Dermis blood vessel endothelial cell (primary cell): Measurements from ENCODE around the gene NFKBIE. TPM values are rescaled to one million over a fixed set of nuclear protein-coding genes. Genes with fewer than 3 reads are reported as not detected.

Experiments used
- DNase-seq: peaks from one replicate; pipeline ENCODE4 v3.0.0; 2010
- total RNA-seq: library from RNA; depleted of rRNA; stranded (reverse); fragments of >200 nt; gene quantifications from 2 replicates; pipeline ENCODE4 v1.2.3, GENCODE V29; 2014

NFKBIE gene
- total RNA-seq, 1 donor from 2014 or later, result 41.7 TPM

DNA sequence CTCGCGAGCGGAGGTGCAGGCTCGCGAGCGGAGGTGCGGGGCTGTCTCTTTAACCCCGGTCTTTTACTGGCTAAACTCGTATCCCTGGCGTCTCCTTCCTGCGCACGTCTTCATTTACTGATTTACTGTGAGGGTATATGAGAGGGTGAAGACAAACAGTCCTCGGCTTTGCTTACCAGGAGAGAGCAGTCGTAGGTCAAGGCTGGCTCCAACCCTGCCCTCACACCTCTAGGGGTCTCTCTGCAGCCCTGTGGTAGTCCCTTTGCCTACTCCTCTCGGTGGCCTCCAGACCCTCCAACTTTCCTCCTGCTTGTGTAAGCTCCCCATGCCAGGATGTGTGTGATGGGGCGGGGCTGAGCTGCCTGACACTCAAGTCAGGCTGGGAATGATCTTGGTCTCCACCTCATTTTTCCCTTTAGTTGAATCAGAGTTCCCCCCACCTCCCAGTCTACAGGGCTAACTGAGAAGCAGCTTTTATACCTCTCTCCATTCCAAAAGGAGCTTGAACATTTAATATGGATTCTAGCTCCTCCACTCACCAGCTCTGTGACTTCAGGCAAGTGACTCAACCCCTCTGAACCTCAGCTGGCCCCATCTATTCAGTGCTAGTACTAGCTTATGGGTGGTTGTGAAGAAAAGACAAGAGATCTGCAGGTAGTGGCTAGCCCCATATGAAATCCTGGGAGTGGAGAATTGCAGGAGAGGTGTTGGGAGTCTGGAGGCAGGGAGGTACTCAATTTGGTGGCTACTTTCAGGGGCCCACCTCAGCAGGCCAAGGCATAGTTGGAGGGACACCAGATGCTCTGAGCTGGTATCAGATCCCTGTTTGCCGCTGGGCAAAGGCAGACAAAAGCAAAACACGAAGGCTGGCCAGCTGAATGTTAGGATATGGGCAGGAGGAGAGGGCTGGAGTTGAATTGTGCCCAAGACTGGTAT lies 41.1 kb downstream of the NFKBIE start:
- DNase-seq, result peak; percentile 56

DNA sequence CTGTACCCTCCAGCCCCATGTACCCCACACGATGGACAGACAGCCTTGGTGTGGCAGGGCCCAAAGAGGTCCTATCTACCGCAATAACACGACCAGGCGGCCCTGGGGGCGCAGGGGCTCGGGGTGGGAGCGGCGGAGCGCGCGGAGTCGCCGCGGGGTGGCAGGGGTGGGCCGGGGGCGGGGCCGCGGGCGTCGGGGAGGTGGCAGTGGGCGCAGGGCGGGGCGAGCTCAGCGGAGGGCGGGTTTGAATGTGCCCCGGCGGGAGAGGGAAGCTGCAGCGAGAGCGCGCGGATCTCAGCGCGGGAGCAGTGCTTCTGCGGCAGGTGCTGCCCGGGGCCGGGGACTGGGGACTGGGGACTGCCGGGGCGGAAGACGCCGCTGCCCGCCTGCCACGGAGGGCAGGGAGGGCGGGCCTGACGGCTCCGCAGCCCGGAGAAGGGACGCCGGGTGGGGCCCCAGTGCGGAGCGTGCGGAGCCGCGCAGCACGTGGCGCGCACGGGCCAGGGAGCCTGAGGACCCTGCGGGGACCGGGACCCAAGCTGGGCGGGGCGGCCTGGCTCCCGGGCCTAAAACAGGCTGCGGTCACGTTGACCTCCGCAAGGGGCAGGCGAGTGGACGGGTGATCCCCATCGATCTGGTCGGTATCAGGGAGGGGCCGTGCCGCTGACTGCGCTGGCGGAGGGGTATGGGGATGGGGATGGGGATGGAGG lies 41.9 kb downstream of the NFKBIE start, which contains the start of gene SLC29A1:
SLC29A1 (plus strand) TSS at position 277 of the 710 bp plus-strand sequence. CDS start 3,719 bp downstream, outside the sequence.
- DNase-seq, result peak; percentile 76

DNA sequence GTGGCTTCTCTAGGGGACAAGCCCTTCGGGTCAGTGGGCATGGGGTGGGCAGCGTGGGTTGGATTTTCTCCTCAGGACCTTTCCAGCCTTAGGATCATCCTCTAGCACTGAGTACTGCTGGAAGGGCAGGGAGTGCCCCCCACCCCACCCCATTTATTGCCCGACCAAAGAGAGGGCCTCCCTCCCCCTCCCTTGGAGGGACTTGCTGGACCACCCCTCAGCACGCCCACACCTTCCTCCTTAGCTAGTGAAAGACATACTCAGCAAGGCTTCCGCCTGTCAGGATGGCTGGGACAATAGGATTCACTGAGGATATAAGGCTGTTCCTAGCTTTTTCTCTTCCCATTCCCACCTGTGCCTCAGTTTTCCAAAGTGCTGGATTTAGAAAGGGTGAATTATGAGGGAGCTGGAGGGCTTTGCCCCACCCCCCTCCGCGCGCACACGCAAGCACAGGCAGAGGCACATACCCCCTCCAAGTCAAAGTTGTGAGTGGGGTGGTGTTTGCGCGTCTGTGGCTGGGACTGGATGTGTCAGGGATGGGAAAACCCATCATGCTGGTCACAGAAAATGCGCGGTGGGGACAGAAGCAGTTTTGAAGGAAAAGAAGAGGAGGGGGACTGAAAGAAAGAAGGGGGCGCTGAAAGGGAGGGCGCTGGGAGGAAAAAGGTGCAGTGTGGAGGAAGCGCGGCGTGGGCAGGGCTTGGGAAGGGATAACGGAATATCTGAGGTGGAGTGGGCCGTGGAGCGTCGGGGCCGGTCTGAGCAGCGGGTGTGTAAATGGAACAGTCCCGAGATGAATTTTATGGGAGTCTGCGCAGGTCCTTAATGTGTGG lies 42.6 kb downstream of the NFKBIE start:
- peak; percentile 50 for DNase-seq

DNA sequence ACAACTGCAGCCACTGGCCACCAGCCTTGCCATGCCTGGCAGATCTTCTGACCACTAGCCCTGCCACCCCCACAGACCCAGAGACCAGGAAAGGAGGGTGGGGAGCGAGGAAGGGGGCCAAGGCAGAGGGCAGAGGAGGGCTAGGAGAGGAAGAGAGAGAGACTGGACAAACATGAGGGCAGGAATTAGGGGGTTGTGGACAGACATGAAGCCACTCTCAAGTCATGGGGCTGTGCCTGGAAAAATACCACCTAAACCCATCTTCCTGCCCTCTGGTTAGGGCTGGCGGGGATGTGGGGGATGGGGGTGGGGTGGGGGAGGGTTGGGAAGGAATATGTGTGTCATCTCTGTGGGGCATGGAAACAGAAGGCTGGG lies 43.4 kb downstream of the NFKBIE start:
- DNase-seq, result no peak

DNA sequence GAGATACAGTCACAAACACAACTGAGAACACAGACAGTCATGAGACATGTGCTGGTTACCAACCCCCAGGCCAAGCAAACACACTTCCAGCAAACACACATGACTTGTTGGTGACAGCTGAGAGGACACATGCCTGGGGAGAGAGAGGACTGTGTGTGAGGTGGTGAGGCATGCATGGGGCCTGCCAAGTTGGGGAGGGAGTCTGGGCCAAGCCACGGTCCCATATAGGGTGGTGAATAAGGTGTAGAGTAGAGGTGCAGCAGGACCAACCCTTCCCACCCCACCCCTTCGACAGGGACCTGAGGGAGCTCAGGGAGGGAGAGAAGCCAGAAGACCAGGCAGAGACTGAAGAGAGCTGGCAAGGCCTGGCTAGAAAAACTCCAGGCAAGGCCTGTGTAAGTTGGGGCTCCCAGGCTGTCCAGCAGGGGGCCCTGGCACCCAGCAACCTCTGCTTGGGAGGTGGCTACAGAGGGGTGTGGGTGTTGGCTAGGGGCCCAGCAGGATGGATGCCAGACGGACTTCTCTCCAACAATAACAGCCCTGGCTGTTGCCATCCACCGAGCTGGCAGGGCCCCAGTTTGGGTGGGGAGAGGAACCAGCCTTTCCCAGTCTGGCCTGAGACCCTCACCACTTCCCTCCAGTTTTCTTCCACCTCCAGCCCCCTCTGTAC lies 43.9 kb downstream of the NFKBIE start:
- peak; percentile 95 for DNase-seq

- no peak for DNase-seq
Measured at GRCh38 chr6:44220913-44221290, 44.4 kb downstream of the NFKBIE start.

GRCh38 chr6:44219815-44220784 lies 45.3 kb downstream of the NFKBIE start:
- DNase-seq, result no peak

- DNase-seq, result peak; percentile 93
Measured at GRCh38 chr6:44219053-44219814, 46.1 kb downstream of the NFKBIE start.

DNA sequence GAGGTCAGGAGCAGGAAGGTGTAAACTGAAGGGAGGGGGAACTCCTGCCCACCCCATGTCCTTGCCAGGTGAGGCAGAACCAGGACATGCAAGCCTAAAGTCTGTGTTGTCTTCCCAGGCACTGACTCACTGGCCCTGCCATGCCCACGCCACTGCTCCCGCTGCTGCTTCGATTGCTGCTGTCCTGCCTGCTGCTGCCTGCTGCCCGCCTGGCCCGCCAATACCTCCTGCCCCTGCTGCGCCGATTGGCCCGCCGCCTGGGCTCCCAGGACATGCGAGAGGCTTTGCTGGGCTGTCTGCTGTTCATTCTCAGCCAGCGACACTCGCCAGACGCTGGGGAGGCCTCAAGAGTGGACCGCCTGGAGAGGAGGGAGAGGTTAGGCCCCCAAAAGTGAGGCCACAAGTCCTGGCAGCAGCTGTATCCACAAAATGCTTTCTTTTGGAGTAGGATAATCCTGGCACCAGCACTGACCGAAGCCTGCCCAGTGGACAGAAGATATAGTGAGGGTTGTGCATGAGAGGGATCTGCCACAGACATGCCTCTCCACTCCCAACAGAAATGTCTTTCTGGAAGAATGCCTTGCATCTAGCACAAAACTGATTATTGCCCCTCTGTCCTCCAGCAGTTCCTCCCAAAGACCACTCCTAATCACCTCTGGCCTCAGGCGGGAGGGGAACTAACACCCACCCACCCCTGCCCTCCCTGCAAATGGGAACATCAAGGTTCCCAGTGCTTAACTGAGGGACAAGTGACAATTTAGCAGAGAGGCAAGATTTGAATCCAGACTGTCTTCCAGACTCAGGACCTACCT lies 47.8 kb downstream of the NFKBIE start:
- peak; percentile 28 for DNase-seq

DNA sequence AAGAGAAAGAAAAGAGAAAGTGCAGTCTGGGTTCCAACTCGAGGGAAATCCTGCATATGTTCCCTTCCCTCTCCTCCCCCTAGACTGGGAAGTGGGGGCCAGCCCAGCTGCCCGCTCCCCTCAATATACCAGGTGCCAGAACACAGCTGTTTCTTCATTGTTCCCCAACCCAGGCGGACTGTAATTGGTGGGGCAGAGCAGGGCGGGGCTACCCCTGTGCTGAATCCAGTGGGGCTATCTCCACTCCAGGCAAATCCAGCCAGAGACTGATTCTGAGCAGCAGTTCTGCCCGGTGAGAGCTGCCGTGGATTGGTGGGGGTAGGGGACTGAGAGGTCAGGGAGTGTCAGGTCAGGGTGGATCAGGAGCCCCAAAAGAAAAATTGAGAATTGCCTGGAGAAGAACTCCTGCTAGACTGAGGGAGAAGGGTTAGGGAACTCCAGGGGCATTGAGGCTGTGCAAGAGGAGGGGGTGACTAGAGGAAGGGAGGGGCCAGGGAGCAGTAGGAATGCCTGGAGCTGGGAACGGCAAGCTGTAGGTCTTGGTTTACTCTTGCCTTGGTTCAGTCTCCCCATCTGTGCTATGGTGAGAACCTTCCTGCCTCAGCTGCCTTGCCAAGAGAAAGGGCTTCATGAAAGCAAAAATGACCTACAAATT lies 48.5 kb downstream of the NFKBIE start, which contains the start of gene MYMX:
MYMX (plus strand) TSS at position 250 of the 655 bp plus-strand sequence. CDS start 546 bp downstream, outside the sequence.
- DNase-seq, result no peak

DNA sequence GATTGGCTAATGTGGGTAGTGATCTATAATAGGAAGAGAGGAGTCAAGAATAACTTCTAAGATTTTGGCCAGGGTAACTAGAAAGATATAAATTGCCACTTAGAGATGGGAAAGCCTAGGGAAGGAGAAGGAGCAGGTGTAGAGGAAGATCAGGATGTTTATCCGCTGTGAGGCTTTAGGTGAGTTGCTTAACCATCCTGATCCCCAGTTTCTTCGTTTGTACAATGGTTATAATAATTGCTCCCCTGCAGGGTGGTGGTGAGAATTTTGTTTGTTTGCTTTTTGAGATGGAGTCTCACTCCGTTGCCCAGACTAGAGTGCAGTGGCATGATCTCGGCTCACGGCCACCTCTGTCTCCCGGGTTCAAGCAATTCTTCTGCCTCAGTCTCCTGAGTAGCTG lies 51.0 kb downstream of the NFKBIE start:
- DNase-seq, result no peak

- DNase-seq, result no peak
Measured at GRCh38 chr6:44211284-44211683, 54.1 kb downstream of the NFKBIE start.

Other genes with a start within 250 kb of the NFKBIE start
- 48.1 and 75.4 TPM in 2 replicates for gene MRPL14, start 138.1 kb downstream of the NFKBIE start, total RNA-seq
- 33.0 and 36.3 TPM in 2 replicates for gene TMEM63B, start 138.0 kb downstream of the NFKBIE start, total RNA-seq
- 0.28 and 2.2 TPM in 2 replicates for gene CAPN11, start 106.7 kb downstream of the NFKBIE start, total RNA-seq
- gene MYMX, start 48.6 kb downstream of the NFKBIE start, total RNA-seq, result 0.23 TPM in 1 of 2 replicates, not detected in the other
- gene SLC29A1, start 42.0 kb downstream of the NFKBIE start, total RNA-seq, result 41.7 and 64.8 TPM in 2 replicates
- gene HSP90AB1, start 18.4 kb downstream of the NFKBIE start, total RNA-seq, result 558 and 784 TPM in 2 replicates
- 43.1 and 52.7 TPM in 2 replicates for gene SLC35B2, start 8.0 kb downstream of the NFKBIE start, total RNA-seq
- gene TMEM151B, start 4.9 kb upstream of the NFKBIE start, total RNA-seq, result not detected in 2 replicates
- gene AARS2, start 47.8 kb upstream of the NFKBIE start, total RNA-seq, result 17.5 and 23.6 TPM in 2 replicates
- not detected in 2 replicates for gene SPATS1, start 77.1 kb upstream of the NFKBIE start, total RNA-seq
- gene CDC5L, start 122.2 kb upstream of the NFKBIE start, total RNA-seq, result 26.2 and 31.1 TPM in 2 replicates